Umbilical cord (tissue), 2 donors: ENCODE data around the gene MRTFA. TPM values are rescaled to one million over a fixed set of nuclear protein-coding genes. Genes with fewer than 3 reads are reported as not detected.
"Not testable (repeated sequence)": the region's sequence is repeated elsewhere in the genome, so short reads cannot be mapped to it uniquely, and the experiment has no call there.

Experiments used
- DNase-seq: peaks from one replicate; pipeline ENCODE4 v3.0.0-alpha.2; 2015; ENCODE audit warnings: low spot score
- total RNA-seq: library from RNA; depleted of rRNA; stranded (reverse); fragments of >200 nt; gene quantifications from one replicate; pipeline ENCODE4 v1.2.3, GENCODE V29; 2014; ENCODE audit warnings: low replicate concordance; ENCODE audit not compliant: insufficient read depth

Gene MRTFA
- total RNA-seq, 1 donor from 2014 or later = 85.2 TPM

- DNase-seq = not testable (repeated sequence)
Observed at GRCh38 chr22:40554023-40554422, 82.5 kb downstream of the MRTFA start.

- DNase-seq = no peak
Observed at GRCh38 chr22:40553014-40553554, 83.4 kb downstream of the MRTFA start.

GRCh38 chr22:40552070-40552469, 84.4 kb downstream of the MRTFA start:
- DNase-seq = no peak

DNA sequence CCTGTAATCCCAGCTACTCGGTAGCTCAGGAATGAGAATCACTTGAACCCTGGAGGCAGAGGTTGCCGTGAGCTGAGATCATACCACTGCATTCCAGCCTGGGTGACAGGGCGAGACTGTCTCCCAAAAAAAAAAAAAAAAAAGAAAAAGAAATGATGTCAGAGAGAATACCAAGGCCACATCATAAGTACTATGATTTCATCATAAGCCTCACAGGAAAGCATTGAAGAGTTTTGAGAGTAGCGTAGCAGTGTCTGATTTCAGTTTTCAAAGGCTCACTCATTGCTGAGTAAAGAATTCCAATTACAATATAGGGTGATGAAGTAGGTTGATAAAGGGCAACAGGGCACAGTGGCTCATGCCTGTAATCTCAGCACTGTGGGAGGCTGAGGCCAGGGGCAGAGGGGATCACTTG, 88.8 kb downstream of the MRTFA start:
- DNase-seq = no peak

DNA sequence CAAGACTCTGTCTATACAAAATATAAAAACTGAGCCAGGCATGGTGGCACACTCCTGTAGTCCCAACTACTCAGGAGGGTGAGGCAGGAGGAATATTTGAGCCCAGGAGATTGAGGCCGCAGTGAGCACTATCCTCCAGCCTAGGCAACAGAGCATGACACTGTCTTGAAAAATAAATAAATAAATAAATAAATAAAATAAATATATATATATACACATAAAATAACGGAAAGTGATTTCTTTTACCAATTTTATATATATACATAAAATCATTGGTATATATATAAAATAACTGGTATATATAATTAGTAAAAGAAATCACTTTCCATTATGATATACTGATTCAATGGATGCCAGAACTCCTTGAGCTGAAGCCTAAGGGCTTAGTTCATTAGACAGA, 91.8 kb downstream of the MRTFA start:
- DNase-seq = no peak

- DNase-seq = no peak
Observed at GRCh38 chr22:40542821-40543540, 93.5 kb downstream of the MRTFA start.

DNA sequence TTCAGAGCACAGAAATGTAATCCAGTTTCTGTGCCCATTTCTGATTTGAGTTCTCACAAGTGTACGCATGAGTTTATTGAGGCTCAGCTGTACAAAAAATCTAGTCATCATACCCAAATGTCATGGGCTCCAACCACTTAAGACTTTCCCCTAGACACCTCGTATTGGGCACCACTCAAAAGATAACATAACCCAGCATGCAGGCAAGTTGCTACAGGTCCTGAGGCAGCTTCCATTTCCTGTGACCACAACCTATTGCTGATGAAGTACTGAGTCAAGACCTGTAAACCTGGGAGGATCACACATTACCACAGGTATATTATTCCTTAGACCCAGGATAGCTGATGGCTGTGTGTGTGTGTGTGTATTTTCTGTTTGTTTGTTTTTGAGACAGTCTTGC, 95.2 kb downstream of the MRTFA start:
- peak; percentile 58 for DNase-seq

DNA sequence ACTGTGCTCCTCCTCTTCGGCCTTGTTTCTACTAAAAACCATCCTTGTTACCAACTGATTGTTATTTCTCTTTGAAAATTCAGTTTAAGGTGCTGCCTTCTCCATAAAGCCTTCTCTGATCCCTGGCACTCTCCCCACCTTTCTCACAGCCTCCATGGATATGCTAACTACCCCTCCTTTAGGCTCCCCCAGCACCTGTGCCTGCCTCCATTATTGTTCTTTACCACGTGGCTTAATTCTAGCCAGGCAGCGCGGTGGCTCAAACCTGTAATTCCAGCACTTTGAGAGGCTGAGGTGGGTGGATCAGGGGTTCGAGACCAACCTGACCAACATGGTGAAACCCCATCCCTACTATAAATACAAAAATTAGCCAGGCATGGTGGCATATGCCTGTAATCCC, 96.3 kb downstream of the MRTFA start:
- DNase-seq = no peak

DNA sequence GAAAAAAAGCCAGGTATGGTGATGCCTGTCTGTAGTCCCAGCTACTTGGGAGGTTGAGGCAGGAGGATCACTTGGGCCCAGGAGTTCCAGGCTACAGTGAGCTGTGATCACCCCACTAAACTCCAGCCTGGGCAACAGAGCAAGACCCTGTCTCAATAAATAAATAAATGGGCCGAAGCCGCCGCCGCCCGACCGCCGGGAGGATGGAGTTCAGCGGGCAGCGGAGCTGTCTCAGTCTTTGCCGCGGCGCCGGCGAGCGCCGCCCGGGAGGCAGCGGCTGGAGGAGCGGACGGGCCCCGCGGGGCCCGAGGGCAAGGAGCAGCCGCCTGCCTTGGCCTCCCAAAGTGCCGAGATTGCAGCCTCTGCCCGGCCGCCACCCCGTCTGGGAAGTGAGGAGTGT, 100.4 kb downstream of the MRTFA start:
- DNase-seq = not testable (repeated sequence)

GRCh38 chr22:40535642-40536041, 100.9 kb downstream of the MRTFA start:
- no peak for DNase-seq

DNA sequence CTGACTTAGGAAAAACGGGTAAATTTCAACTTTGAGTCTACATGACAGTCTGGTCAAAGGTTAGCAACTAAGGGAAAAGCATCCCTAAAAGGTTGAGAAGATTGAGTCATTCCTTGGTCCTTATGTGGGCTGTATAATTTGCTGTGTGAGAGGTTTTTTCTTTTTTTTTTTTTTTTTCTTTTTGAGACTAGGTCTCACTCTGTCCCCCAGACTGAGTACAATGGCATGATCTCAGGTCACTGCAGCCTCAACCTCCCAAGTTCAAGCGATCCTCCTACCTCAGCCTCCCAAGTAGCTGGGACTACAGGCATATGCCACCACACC, 101.4 kb downstream of the MRTFA start:
- DNase-seq = no peak

GRCh38 chr22:40534379-40535188, 101.9 kb downstream of the MRTFA start:
- peak; percentile 51 for DNase-seq

GRCh38 chr22:40533712-40534378, 102.7 kb downstream of the MRTFA start:
- DNase-seq = peak; percentile 84

DNA sequence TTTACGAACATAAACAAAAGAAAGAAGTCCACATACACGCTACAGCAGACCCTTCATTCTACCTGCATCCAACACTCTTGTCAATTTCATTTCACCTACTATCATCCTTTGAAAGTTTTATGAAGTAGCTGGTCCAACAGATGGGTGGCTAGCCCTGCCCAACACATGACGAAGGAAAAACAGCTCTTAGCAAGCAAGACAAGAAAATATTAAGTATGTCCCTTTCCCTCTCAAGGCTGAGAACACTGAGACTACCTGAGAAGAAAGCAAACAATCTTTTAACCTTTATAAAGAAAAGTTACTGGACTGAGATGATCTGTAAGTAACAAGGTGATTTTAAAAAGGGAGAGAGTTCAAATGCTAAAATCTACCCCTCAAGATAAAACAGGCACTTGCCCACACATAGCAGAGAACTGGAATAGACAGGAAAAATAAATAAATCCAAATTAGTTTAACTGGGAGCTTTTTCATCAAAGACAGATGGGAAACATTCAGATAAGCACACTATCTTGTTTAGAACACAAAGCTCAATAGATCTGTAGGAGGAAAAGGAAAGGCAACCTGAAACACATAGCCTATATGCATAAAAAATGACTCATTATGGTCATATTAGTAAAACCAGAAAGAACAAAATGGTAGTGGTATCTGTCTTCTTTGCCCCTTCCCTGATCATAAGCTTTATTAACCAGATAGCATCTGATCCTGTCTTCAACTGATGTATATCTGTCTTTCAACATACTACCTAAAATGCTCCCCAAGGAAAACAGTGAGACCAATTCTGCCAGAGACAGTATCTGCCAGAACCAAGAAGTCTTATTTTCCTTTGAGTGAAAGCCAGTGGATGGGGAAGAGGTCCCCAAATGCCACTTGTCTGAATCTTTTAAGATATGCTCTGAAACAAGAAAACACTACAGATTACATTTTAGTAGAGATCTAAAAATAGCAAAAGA, 104.3 kb downstream of the MRTFA start:
- peak; percentile 46 for DNase-seq

- DNase-seq = not testable (repeated sequence)
Observed at GRCh38 chr22:40530391-40530790, 106.1 kb downstream of the MRTFA start.

DNA sequence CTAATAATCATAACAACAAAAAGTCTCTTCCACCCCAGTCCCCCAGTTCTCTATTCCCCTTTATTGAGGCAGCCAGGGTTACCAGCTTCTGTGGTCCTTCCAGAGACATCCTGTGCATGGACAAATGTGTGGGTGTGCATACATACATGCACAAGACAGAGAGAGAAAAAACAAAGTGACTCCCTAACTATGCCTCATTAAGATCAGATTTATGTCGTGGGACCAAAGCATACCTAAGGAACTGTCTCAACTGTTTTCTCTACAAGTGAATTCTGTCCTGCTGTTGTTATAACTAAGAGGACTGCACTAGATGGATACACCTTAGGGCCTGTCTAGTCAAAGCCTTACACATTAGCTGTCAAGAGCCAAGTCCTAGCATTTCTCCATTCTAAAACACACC, 106.7 kb downstream of the MRTFA start:
- DNase-seq = peak; percentile 8

GRCh38 chr22:40526960-40527359, 109.6 kb downstream of the MRTFA start:
- no peak for DNase-seq

GRCh38 chr22:40525250-40525884, 111.2 kb downstream of the MRTFA start:
- peak; percentile 42 for DNase-seq

GRCh38 chr22:40524392-40525249, 111.9 kb downstream of the MRTFA start:
- no peak for DNase-seq

- no peak for DNase-seq
Observed at GRCh38 chr22:40522141-40522540, 114.4 kb downstream of the MRTFA start.
